Fibroblast of the aortic adventitia (primary cell): ENCODE measurements around the gene SIVA1. TPM values are rescaled to one million over a fixed set of nuclear protein-coding genes. Genes with fewer than 3 reads are reported as not detected.

Source experiments
- DNase-seq: peaks from one replicate; pipeline ENCODE4 v3.0.0-alpha.2; 2010; ENCODE audit warnings: low read depth
- H3K4me3 ChIP-seq: 2 replicates; pipeline ENCODE4 v1.5.1; 2011; ENCODE audit warnings: low read depth, mild to moderate bottlenecking, control low read depth, low read length, moderate library complexity
- CTCF ChIP-seq: IDR thresholded peaks from 2 replicates; pipeline ENCODE4 v1.5.1; 2011; ENCODE audit warnings: mild to moderate bottlenecking, low read length, control low read depth, inconsistent platforms; ENCODE audit not compliant: insufficient read depth
- total RNA-seq: library from RNA; depleted of rRNA; stranded (reverse); fragments of >200 nt; gene quantifications from 2 replicates; pipeline ENCODE4 v1.2.3, GENCODE V29; 2012; ENCODE audit warnings: low replicate concordance

SIVA1 gene
- total RNA-seq, 1 donor: 87.3 TPM

- TF ChIP-seq CTCF: no peak
- H3K4me3 ChIP-seq: no peak overlapping the region
- no peak for DNase-seq
Measured at GRCh38 chr14:104734991-104735779, 17.8 kb upstream of the SIVA1 start.

GRCh38 chr14:104735830-104736642 lies 16.9 kb upstream of the SIVA1 start:
- no peak overlapping the region for H3K4me3 ChIP-seq
- no peak for TF ChIP-seq CTCF
- DNase-seq: peak; percentile 27

- no peak overlapping the region for H3K4me3 ChIP-seq
- DNase-seq: no peak
- TF ChIP-seq CTCF: no peak
Measured at GRCh38 chr14:104738375-104739019, 14.4 kb upstream of the SIVA1 start.

- H3K4me3 ChIP-seq: no peak overlapping the region
- no peak for DNase-seq
- TF ChIP-seq CTCF: no peak
Measured at GRCh38 chr14:104739026-104739425, 13.9 kb upstream of the SIVA1 start.

GRCh38 chr14:104739546-104740516 lies 13.1 kb upstream of the SIVA1 start:
- H3K4me3 ChIP-seq: no peak overlapping the region
- DNase-seq: no peak
- no peak for TF ChIP-seq CTCF
